Glomerular visceral epithelial cell (primary cell): ENCODE measurements around the gene GPC5.
A peak's percentile ranks its signal among the peaks of the same experiment; 100 is the strongest.
"Not testable (repeated sequence)": the region's sequence is repeated elsewhere in the genome, so short reads cannot be mapped to it uniquely, and the experiment has no call there.

Experiments
- DNase-seq: peaks from one replicate; pipeline ENCODE4 v3.0.0-alpha.2; 2016; ENCODE audit errors: extremely low spot score

Gene GPC5

DNA sequence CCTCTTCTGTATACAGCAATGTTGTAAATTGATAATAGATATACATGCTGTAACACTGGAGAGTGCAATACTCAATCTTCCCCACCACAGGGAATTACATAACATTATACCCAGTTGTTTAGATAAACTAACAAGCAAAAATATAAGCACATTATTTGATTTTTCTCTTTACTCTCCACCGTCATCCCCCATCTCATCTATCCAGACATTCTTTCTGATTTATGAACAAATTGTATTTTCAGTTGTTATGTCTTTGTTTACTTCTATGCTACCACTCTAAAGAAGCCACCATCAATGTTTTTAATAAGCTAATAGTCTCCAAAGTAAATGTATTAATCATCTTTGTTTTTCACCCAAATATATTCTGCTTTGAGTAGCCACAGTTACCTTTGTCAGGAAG lies 1337.5 kb downstream of the GPC5 start:
- no peak for DNase-seq

DNA sequence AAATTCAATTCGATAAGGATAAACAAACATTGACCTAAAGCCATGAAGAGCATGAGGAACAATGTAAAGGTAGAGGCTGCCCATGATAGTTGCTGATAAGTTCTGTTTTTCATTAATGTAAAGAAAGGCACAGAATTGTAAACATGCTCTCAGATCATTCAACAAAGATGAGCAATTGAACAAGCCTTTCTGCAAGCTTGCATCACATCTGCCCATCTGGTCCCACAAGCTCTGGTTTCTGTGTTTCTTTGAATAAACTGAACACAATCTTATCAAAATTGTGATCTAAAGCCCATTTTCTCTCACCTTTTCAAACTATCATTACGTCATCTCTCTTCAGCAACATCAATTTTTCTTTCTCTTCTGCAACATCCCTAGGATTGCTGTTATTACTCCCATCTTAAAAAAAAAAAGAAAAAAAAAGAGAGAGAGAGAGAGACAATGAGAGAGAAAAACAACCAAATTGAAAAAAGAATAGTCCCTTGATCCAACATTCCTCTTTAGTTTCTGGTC lies 1340.9 kb downstream of the GPC5 start:
- DNase-seq: no peak

DNA sequence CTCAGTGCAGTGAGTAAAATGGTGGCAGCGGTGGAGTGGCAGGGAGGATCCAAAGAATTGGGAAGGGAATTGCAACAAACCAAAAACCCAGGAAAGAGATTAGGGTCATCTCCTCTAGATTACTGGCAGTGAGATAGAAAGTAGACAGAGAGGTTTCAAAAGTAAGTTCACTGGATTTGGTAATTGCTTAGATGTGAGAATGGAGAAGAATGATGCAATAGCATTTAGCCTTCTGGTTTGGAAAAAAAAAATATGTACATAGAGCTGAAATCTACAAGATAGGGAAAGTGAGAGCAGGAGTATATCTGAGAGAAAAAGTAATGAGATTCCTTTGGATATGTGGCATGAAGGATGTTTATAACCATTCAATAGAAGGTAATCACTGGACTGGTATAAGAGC lies 1345.6 kb downstream of the GPC5 start:
- DNase-seq: no peak

DNA sequence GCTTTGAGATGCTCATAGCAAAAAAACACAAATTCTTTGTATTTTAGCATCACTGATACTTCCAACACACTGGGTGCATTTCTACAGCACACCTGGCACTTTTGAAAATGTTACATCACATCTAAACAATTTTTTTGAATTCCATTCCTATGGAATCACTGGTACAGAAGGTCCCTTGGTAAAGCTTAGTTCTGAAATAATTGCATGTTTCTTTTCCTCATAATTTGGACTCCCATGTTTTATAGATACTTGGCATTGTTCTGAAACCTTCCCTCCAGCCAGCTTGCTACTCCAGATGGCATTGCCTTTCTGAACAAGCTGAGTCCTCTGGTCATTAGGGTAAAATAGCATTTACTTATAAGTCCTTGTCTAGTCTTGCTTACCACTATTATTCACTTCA lies 1346.8 kb downstream of the GPC5 start:
- DNase-seq: peak; percentile 24

DNA sequence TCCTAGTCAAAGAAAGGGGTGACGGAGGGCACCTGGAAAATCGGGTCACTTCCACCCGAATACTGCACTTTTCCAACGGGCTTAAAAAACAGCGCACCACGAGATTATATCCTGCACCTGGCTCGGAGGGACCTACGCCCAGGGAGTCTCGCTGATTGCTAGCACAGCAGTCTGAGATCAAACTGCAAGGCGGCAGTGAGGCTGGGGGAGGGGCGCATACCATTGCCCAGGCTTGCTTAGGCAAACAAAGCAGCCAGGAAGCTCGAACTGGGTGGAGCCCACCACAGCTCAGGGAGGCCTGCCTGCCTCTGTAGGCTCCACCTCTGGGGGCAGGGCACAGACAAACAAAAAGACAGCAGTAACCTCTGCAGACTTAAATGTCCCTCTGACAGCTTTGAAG lies 1354.3 kb downstream of the GPC5 start:
- not testable (repeated sequence) for DNase-seq

DNA sequence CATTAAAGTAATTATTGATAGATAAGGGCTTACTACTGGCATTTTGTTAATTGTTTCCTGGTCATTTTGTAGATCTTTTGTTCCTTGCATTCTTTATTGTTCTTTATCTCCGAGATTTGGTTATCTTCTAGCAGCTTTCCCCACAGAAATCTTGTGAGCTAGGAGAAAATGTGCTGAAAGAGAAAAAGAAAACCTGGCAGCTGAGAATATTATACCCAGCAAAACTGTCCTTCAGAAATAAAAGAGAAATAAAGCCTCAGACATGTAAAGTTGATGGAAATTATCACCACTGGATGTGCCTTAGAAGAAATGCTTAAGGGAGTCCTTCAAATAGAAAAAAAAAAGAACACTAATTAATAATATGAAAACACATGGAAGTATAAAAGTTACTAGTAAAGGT lies 1363.3 kb downstream of the GPC5 start:
- no peak for DNase-seq

DNA sequence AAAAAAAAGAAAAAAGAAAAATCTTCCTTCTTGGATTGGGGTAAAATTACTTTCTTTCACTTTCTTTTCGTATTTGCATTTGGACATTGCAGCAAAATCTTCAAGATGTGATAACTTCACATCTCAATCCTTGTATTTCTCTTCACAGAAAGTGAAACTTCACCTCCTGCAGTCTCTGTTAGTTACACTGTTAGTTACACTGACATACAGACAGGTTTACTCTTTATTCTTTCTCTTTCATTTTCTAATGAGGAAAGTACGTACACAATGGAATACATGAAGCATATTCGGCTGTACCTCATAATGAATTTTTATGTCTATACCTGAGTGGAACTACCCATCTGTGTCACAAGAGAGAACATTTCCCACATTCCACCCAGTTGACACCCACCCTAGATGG lies 1369.0 kb downstream of the GPC5 start:
- DNase-seq: no peak

DNA sequence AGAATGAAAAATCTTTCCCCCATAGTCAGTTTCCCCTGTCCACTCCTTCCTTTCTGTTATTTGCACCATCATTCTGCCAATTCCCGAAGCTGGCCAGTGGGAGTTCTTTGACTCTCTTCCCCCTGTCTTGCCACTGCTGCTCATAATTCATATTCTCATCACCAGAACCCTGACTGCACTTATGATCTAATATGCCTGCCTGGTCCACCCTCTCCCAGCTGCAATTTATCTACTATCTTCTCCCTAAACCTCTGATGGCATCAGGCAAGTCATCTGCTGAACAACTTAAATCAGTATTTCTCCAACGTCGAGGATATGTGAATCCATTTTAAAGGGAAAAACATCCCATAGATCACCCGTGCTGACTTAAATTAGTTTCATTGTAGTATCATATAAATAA lies 1370.2 kb downstream of the GPC5 start:
- no peak for DNase-seq

DNA sequence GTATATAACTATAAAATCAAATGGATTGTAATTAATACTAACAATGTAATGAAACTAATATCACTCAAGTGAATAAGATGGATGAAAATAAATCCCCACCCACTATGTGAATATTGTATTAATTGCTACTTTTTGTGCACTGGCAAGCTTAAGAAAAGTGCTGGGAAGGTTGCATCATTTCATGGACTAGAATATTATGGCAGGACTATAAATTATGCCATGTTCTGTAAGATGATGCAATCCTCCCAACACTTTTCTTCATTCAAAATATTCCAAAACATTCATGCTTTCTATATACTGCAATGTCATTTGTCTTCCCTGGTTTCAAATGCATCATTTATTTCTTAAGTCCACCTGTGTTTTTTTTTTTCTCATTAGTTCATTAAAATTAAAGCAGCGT lies 1370.6 kb downstream of the GPC5 start:
- no peak for DNase-seq

DNA sequence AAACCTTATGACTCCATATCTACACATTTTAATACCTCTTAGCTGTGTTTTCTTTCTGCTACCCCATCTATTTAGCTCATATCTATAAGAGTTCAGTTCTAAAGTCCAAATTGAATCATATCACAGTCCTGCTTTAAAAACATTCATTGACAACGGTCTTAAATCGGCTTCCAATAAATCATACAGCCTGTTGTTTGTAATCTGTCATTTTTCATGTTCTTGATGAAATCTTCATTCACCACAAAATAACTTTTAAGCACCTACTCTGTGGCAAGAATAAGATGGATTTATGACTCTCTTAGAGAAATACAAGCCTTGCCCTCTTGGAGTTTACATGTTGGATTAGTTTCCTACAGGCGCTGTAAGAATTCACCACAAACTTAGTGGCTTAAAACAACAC lies 1377.2 kb downstream of the GPC5 start:
- no peak for DNase-seq

DNA sequence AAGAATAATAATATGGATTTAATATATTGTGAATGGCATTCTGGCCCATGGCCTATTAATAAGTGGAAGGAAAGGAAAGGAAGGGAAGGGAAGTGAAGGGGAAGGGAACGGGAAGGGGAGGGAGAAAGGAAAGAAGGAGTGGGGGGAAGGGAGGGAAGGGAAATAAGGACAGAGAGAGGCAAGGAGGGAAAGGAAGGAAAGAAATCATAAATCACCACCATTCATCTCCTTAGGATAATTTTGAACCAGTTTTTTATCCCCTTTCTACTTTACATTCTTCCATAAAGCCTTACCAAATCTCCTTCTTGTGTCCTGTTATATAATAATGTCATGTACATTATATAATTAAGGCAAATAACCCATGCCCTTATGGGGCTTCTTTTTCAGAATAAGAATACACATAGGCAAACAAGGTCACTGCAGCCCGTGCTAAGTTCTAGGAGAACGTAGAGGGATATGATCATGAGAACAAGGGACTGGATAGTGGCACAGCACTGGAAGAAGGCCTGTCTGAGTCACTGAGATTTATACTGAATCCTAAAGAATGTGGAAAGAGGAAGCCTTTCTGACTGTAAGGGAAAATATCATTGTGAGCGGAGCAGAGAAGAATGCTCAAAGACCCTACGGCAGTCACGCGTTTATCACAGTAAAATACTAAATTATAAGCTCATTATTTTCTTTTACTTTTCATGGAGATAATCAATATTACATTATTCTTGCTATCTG lies 1383.7 kb downstream of the GPC5 start:
- no peak for DNase-seq

DNA sequence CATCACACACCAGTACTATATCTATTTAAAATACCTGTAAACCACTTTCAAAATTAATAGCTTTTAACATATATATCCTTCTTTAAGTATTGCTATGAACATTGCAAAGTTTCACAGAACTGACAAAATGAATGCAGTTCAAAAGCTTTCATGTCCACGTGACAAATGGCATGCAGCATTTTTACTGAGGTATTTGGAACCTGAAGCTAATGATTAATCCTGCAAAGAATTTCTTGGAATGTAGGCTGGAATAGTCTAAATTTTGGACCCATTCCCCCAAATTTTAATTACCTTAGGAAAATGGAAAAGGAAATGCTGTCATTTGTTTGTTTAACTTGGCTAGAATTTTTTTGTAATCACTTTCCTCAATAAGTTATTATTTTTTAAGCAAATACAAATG lies 1404.4 kb downstream of the GPC5 start:
- no peak for DNase-seq

DNA sequence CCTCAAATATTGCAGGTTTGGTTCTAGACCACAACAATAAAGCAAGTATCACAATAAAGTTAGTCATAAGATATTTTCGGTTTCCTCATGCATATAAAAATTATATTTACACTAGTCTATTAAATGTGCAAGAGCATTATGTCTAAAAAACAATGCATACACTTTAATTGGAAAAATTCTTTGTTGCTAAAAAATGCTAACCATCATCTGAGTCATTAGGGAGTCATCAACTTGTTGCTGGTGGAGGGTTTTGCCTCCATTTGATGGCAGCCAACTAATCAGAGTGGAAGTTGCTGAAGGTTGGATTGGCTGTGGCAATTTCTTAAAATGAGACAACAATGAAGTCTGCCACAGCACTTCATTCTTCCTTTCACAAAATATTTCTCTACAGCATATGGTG lies 1405.9 kb downstream of the GPC5 start:
- peak; percentile 5 for DNase-seq

DNA sequence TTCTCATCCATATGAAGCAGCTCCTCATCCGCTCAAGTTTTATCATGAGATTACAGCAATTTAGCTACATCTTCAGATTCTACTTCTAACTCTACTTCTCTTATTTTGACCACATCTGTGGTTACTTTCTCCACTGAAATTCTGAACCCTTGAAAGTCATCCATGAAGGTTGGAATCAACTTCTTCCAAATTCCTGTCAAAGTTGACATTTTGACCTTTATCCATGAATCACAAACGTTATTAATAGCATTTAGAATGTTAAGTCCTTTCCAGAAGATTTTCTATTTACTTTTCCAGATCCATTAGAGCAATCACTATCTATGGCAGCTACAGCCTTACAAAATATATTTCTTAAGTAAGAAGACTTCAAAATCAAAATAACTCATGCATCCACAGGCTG lies 1406.5 kb downstream of the GPC5 start:
- DNase-seq: no peak

DNA sequence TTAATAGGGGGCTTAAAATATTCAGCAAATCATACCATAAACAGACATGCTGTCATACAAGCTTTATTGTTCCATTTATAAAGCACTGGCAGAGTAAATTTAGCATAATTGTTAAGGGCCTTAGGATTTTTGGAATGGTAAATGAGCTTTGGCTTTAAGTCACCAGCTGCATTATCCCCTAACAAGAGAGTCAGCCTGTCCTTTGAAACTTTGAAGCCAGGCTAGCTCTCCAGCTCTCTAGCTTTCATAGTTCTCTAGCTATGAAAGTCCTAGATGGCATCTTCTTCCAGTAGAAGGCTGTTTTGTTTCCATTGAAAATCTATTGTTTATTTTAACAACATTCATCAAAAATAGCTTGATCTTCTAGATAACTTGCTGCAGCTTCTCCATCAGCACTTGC lies 1407.3 kb downstream of the GPC5 start:
- DNase-seq: no peak

DNA sequence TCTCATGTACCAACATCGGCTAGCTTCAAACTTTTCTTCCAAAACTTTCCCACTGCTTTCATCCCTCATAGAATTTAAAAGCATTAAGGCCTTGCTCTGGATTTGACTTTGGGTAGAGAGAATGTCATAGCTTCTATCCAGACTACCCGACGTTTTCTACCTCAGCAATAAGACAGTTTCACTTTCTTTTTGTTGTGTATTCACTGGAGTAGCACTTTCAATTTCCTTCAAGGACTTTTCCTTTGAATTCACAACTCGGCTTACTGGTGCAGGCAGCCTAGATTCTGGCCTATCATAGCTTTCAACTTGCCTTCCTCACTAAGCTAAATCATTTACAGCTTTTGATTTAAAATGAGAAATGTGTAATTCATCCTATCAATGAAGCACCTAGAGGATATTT lies 1407.8 kb downstream of the GPC5 start:
- DNase-seq: peak; percentile 40

DNA sequence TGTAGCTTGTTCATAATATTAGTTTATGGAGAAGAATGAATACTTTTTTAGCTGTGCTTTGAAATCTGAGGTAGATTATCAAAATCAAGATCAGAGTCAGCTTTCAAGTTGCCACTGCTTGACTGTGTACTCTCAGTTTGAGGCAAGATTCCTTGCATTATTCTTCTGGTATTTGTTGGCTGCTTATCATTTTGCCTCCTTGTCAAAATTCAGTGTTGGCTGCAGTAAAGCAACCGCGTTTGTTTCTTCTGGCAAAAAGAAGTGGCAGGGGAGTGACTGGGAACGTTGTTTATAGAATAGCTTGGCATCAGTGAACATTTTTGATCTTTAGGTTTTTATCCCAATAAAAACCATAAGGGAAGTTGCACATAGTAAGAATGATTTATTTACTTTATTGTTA lies 1408.9 kb downstream of the GPC5 start:
- DNase-seq: no peak

DNA sequence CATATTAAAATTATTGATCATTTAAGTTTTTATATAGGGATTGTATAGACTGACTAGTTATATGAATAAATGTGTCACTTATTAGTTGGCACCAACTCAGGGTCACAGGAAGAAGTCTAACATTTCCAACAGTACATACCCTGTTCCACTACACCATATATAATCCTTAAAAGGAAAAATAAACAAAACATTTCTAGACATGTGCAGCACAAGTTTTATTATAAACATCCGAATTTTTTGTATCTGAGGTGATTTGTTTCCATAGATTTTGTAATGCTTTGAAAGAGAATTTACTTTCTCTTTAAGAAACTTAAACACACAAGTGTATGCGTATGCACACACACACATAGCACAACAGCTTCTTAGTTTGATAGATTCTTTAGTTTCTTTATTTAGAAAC lies 1409.5 kb downstream of the GPC5 start:
- no peak for DNase-seq

DNA sequence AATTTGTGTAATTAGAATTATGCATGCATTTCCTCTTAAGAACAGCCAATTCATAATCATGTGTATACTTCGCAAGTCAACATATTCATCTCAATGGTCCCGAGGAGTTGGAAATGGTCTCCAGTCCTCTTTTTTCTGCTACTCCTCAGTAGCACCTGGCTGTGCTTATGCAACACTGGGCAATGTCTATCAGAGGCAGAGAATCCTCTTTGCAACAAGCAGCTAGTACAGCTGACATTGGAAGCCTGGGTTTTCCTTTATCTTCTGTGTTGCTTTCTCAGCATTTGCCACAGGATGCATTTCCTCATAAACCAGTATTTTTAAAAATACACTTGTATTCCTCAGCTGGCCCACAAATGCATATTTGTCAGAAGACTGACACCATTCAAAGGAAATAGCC lies 1422.9 kb downstream of the GPC5 start:
- DNase-seq: no peak

DNA sequence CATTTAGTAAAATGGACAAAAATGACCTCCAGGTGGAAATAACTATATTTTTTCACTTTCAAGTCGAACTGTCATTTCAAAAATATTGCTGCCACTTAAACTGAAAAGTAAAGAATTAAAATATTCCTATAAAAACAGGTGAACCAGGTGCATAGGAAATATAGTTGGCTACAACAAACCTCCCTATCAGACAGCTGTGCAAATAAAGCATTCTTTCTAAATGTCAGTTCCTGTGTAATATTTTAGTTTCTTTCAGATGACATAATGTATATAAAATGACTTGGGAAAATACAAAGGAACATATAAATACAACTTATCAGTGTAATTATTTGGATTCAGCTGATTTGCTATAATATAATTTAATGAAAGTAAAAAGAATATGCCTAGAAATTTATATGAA lies 1424.6 kb downstream of the GPC5 start:
- no peak for DNase-seq

DNA sequence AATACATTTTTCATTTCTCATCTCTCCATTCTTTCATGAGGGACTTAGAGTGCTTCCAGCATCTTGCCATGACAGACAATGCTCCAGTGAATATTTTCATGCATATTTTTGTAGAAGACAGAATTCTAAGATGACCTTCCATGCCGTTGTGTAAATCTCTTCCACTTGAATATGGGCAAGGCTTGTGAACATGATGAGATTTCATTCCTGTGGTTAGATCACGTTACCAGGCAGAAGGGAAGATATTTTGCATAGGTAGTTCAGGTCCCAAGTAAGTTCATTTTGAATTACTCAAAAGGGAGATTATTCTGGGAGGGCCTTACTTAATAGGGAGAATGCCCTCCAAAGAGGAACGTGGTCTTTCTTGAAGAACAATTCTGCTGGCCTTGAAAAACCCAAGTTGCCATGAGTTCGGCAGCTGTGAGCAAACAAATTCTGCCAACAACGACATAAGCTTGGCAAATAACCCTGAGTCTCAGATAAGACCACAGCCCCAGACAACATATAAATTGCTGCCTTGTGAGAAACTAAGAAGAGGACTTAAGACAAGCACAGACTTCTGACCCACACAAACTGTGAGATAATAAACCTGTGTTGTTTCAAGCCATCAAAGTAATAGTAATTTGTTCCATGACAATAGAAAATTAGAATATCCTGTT lies 1427.6 kb downstream of the GPC5 start:
- no peak for DNase-seq

DNA sequence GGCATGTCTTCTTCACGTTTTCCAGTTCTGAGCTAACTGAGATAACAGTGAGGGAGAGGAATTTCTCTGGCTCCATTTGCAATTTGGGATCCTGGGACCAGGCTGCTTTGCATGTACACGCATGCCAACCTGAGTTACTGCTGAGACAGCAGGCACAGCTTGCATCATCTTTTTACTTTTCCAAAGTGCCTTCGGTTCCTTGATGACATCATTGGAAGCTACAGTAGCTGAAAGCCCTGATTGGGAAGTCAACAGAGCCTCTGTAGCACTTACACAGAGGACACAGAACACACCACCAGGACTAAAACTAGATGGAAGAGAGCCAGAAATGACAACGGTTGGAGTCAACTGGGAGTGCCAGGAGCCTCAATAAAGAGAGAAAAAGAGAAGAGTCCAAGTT lies 1429.1 kb downstream of the GPC5 start:
- no peak for DNase-seq

DNA sequence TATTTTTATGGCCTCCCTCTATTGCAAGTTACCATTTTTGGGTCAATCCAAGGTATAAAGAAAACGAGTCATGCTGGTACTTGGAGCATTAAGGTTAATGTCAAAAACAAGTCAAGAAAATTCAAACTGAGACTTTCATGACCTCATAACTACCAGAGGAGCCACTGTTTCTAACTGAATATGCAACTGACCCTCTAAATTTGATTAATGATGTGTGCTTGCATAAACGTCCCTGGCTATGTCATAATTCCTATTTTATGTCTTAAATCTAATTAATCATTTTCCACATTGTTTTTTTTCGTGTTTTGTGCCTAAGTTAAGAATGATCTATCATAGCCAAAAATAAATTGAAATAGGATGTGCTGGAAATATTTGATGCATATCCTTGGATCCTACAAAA lies 1431.5 kb downstream of the GPC5 start:
- no peak for DNase-seq

DNA sequence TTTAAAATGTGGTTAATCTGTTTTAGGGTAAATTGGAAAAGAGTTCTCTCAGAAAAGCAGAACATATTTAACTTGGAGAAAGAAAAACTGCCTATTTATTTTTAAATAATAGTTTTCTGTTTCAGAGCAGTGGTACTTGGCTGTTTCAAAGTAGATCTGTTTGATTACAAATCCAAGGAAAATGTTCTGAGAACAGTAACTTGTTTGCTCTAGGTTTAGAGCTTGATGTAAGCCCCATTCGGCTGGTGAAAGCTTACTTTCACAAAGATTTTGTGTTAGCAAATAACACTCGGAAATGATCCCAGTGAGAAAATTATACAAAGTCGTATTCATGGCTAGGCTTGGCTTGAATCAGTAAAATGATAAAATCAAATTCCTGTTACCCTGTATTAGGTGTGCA lies 1432.4 kb downstream of the GPC5 start:
- no peak for DNase-seq
